OCI-LY3 (cell line): ENCODE data around the gene CHADL.

Experiments used
- EZH2phosphoT487 ChIP-seq: fragments of 200-600 bp; shearing (Covaris generic); IDR thresholded peaks from 2 replicates; pipeline ENCODE4 v1.6.1; 2018; ENCODE audit warnings: antibody characterized with exemption, mixed run types, low read depth
- TF ChIP-seq, protein P1 (sequence below): fragments of 200-600, 300-600 bp; sonication (generic); IDR thresholded peaks from 2 replicates; pipeline ENCODE4 v1.5.1; 2014; ENCODE audit warnings: antibody characterized with exemption, low read length, low read depth

DNA sequence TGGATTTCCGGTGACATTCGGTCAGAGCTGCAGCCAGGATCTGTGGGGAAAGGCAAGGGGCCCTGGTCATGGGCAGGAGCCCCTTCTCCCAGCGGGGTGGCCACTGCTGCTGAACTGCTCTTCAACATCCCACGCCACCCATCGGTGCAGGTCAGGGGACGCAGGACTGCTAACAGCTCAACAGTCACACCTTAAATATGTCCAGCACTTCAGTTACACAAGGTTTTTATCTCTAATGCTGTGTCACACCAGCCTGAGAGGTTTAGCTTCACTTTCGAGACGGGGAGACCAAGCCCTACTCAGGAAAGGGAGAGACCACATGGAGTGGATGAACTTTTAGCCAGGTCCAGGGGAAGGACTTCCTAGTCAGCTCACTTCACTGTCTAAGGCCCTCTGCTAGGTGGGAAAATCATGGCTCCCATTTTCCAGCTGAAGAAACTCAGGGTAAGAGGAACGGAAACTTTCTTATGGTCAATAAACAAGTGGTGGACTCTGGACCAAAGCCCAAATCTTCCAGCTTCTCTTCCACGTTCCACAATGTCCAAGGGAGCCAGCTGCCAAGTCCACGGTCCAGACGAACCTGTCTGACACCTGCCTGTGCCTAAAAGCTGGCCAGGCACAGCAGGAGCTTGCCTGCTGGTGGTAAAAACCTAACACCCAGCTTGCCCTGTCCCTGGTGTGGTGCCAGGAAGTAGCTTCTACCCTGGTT is 21.0 kb upstream of the CHADL start:
- TF ChIP-seq, protein P1, sequence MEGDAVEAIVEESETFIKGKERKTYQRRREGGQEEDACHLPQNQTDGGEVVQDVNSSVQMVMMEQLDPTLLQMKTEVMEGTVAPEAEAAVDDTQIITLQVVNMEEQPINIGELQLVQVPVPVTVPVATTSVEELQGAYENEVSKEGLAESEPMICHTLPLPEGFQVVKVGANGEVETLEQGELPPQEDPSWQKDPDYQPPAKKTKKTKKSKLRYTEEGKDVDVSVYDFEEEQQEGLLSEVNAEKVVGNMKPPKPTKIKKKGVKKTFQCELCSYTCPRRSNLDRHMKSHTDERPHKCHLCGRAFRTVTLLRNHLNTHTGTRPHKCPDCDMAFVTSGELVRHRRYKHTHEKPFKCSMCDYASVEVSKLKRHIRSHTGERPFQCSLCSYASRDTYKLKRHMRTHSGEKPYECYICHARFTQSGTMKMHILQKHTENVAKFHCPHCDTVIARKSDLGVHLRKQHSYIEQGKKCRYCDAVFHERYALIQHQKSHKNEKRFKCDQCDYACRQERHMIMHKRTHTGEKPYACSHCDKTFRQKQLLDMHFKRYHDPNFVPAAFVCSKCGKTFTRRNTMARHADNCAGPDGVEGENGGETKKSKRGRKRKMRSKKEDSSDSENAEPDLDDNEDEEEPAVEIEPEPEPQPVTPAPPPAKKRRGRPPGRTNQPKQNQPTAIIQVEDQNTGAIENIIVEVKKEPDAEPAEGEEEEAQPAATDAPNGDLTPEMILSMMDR: no peak
- no peak for TF ChIP-seq EZH2phosphoT487
